ENCODE results near the gene VPS4B. TPM values are rescaled to one million over a fixed set of nuclear protein-coding genes. Genes with fewer than 3 reads are reported as not detected.

VPS4B gene
- total RNA-seq, 1 experiment from 2014 or later = 60.2 TPM

DNA sequence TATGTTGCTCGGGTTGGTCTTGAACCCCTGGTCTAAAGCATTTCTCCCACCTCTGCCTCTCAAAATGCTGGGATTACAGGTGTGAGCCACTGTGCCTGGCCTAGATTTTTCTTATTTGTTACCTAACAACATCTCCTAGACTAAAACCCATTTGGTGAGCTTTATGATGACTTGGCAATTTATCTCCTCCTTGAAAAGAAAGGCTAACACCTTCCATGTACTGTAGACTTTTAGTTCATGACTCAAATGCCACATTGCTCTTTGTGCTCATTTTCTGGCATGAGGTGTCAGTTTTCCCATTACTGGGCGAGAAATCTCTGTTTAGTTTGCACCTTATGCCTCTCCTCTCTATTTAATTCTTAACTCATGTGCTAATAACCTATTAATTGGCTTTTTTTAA lies 42.2 kb upstream of the VPS4B start:
- no peak overlapping the region for H3K18ac ChIP-seq (ENCODE audit: insufficient read length, low read depth, low read length)
- H2BK5ac ChIP-seq (ENCODE audit: insufficient read length, low read length) = no peak overlapping the region
- H3K27ac ChIP-seq (ENCODE audit: insufficient read length, low read depth, low read length) = no peak overlapping the region
- H4K8ac ChIP-seq (replicated peaks; ENCODE audit: insufficient read length, low read depth, low read length) = no peak overlapping the region
- H3K4ac ChIP-seq (ENCODE audit: low read depth, low read length) = no peak overlapping the region
- H2BK20ac ChIP-seq (ENCODE audit: low read depth, low read length, poor library complexity, severe bottlenecking) = no peak overlapping the region
- no peak overlapping the region for H4K5ac ChIP-seq (ENCODE audit: insufficient read length, low read depth, low read length)
- no peak overlapping the region for H4K91ac ChIP-seq (ENCODE audit: insufficient read length, low read depth, low read length)
- H2AFZ ChIP-seq (ENCODE audit: low read length) = no peak overlapping the region
- TF ChIP-seq CTCF (conservative IDR thresholded peaks at IDR 0.05) = no peak
- no peak overlapping the region for H3T11ph ChIP-seq (ENCODE audit: low read length)
- no peak overlapping the region for H3K9ac ChIP-seq (ENCODE audit: extremely low read depth, insufficient read length, low read length)
- no peaks in the 10 kb centered on the region for H3K79me1 ChIP-seq (ENCODE audit: insufficient read depth, low read depth, low read length, poor library complexity, severe bottlenecking)
- WGBS (ENCODE audit: extremely low coverage, insufficient read length, low lambda C conversion rate) = no CpG with 5 or more reads among the region's 2 CpGs
- H3K9me3 ChIP-seq (ENCODE audit: control insufficient read depth, low read depth, low read length) = no peaks in the 10 kb centered on the region
- Mint-ChIP-seq H3K4me3 (no peak overlapping the region), H3K27me3 (ENCODE audit: low read depth) (no peaks in the 10 kb centered on the region; the same call in 1 of the 2 replicates), H3K9me3 (no peaks in the 10 kb centered on the region), H3K36me3 (ENCODE audit: insufficient read depth in 1 of 3, low read depth in 3 of 3) (no peaks in the 10 kb centered on the region), H3K4me1 (no peaks in the 10 kb centered on the region), H3K27ac (no peak overlapping the region)
- H3K4me2 ChIP-seq (ENCODE audit: insufficient read depth, insufficient read length, low read length) = no peak overlapping the region
- no peaks in the 10 kb centered on the region for H3K4me1 ChIP-seq (ENCODE audit: insufficient read depth, low read length)
- H3K14ac ChIP-seq (ENCODE audit: insufficient read depth, low read length) = no peak overlapping the region
- no peaks in the 10 kb centered on the region for H4K20me1 ChIP-seq (ENCODE audit: control insufficient read depth, insufficient read depth, insufficient read length)
- H3K79me2 ChIP-seq (ENCODE audit: insufficient read depth, low read length) = no peaks in the 10 kb centered on the region
- H2BK15ac ChIP-seq (ENCODE audit: low read depth, low read length) = no peak overlapping the region
- no peak overlapping the region for H3K23ac ChIP-seq (ENCODE audit: insufficient read length, low read depth, low read length)
- no peaks in the 10 kb centered on the region for H3K23me2 ChIP-seq (ENCODE audit: insufficient read length, low read depth, low read length, poor library complexity, severe bottlenecking)
- H3K27me3 ChIP-seq (ENCODE audit: insufficient read depth, low read length) = no peaks in the 10 kb centered on the region
- no peak overlapping the region for H2BK120ac ChIP-seq (ENCODE audit: low read depth, low read length, poor library complexity, severe bottlenecking)
- DNase-seq = no peak
- no peak overlapping the region for H3K56ac ChIP-seq (ENCODE audit: insufficient read length, low read depth, low read length)
- no peak overlapping the region for H2AK5ac ChIP-seq (ENCODE audit: insufficient read length, low read length)
- H2BK12ac ChIP-seq (ENCODE audit: insufficient read length, low read depth, low read length) = no peak overlapping the region

Data from H9 (cell line).